ENCODE data around the gene CBARP.
A peak's percentile ranks its signal among the peaks of the same experiment; 100 is the strongest.

Gene CBARP

DNA sequence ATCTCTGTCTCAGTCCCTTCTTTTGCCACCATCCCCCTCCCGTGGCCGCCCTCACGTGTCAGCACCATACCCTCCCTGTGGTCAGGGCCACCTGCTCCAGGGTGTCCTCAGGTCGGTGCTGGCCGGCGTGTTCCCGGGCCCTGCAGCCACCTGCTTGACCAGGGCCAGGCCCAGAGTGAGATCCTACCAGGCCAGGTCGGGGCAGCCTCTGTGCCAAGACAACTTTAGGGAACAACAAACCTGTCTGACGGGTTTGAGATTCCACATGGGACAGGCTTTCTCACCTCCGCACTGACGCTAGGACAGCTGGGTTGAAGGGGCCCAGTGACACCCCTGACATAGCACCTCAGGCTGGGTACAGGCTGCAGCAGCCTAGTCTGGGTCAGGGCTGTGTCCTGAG, 56.2 kb downstream of the CBARP start:
- Histone ChIP-seq H3K9me3 (replicated peaks in 1 of 11) (no peaks in the 10 kb centered on the region), H3K4me2 (peak overlapping the region in 9 of 11 experiments; percentile 85 to 99 (median 97); a peak in 18 of 22 replicates), H3K27ac (peak overlapping the region in 10 of 11 experiments; percentile 25 to 86 (median 82); a peak in 19 of 22 replicates), H3K4me3 (peak overlapping the region in 1 of 10 experiments; percentile 16; a peak in 2 of 20 replicates), H3K4me1 (peaks cover 24 to 90% (median 70%) of the 10 kb centered on the region in 10 experiments), H3K9ac (peak overlapping the region in 9 of 11 experiments; percentile 4 to 74 (median 70); a peak in 12 of 22 replicates), H3K27me3 (no peaks in the 10 kb centered on the region), H4K20me1 (no peaks in the 10 kb centered on the region), H3K36me3 (no peaks in the 10 kb centered on the region)
- TF ChIP-seq Cebpa-rat (IDR thresholded peaks at IDR 0.05) = no peak
